ENCODE results near the gene HLA-DPA1.

Gene HLA-DPA1

GRCh38 chr6:33088931-33089620 lies 15.6 kb upstream of the HLA-DPA1 start:
- DNase-seq (ENCODE audit: low read depth in 1 of 2, low spot score in 1 of 2): no peak

GRCh38 chr6:33088258-33088930 lies 14.9 kb upstream of the HLA-DPA1 start:
- no peak for DNase-seq (ENCODE audit: low read depth in 1 of 2, low spot score in 1 of 2)

- no peak for DNase-seq (ENCODE audit: low read depth in 1 of 2, low spot score in 1 of 2)
Observed at GRCh38 chr6:33085627-33086026, 12.2 kb upstream of the HLA-DPA1 start.

GRCh38 chr6:33082702-33083101 lies 9.3 kb upstream of the HLA-DPA1 start:
- DNase-seq (ENCODE audit: low read depth in 1 of 2, low spot score in 1 of 2): no peak

GRCh38 chr6:33081098-33081824 lies 7.8 kb upstream of the HLA-DPA1 start:
- DNase-seq (ENCODE audit: low read depth in 1 of 2, low spot score in 1 of 2): no peak

- no peak for DNase-seq (ENCODE audit: low read depth in 1 of 2, low spot score in 1 of 2)
Observed at GRCh38 chr6:33080127-33081089, 7.0 kb upstream of the HLA-DPA1 start.

GRCh38 chr6:33079580-33079979 lies 6.1 kb upstream of the HLA-DPA1 start:
- no peak for DNase-seq (ENCODE audit: low read depth in 1 of 2, low spot score in 1 of 2)

GRCh38 chr6:33078919-33079521 lies 5.6 kb upstream of the HLA-DPA1 start:
- DNase-seq (ENCODE audit: low read depth in 1 of 2, low spot score in 1 of 2): no peak

- DNase-seq (ENCODE audit: low read depth in 1 of 2, low spot score in 1 of 2): no peak
Observed at GRCh38 chr6:33078442-33078841, 5.0 kb upstream of the HLA-DPA1 start.

GRCh38 chr6:33077908-33078307 lies 4.5 kb upstream of the HLA-DPA1 start:
- DNase-seq (ENCODE audit: low read depth in 1 of 2, low spot score in 1 of 2): no peak

- no peak for DNase-seq (ENCODE audit: low read depth in 1 of 2, low spot score in 1 of 2)
Observed at GRCh38 chr6:33076406-33076934, 3.0 kb upstream of the HLA-DPA1 start.

GRCh38 chr6:33075568-33076405 lies 2.3 kb upstream of the HLA-DPA1 start, which contains the start of gene HLA-DPB1:
HLA-DPB1 (plus strand) TSS chr6:33075990; CDS start chr6:33076042, 52 bp downstream.
- DNase-seq (ENCODE audit: low read depth in 1 of 2, low spot score in 1 of 2): no peak

GRCh38 chr6:33075208-33075567 lies 1.7 kb upstream of the HLA-DPA1 start:
- DNase-seq (ENCODE audit: low read depth in 1 of 2, low spot score in 1 of 2): no peak

- no peak for DNase-seq (ENCODE audit: low read depth in 1 of 2, low spot score in 1 of 2)
Observed at GRCh38 chr6:33072508-33073100, 845 bp downstream of the HLA-DPA1 start.

GRCh38 chr6:33071569-33071968 lies 1.9 kb downstream of the HLA-DPA1 start:
- DNase-seq (ENCODE audit: low read depth in 1 of 2, low spot score in 1 of 2): no peak

- DNase-seq (ENCODE audit: low read depth in 1 of 2, low spot score in 1 of 2): no peak
Observed at GRCh38 chr6:33070909-33071308, 2.5 kb downstream of the HLA-DPA1 start.

GRCh38 chr6:33069021-33069738 lies 4.3 kb downstream of the HLA-DPA1 start:
- no peak for DNase-seq (ENCODE audit: low read depth in 1 of 2, low spot score in 1 of 2)

- no peak for DNase-seq (ENCODE audit: low read depth in 1 of 2, low spot score in 1 of 2)
Observed at GRCh38 chr6:33066917-33067521, 6.4 kb downstream of the HLA-DPA1 start.

All from activated T-helper 1 cell treated with anti-CD3 and anti-CD28 coated beads, Interleukin-2, amount 50 U/mL, for 16 hours (primary cell).